Measurements from ENCODE around the gene C4orf51.

The C4orf51 gene

DNA sequence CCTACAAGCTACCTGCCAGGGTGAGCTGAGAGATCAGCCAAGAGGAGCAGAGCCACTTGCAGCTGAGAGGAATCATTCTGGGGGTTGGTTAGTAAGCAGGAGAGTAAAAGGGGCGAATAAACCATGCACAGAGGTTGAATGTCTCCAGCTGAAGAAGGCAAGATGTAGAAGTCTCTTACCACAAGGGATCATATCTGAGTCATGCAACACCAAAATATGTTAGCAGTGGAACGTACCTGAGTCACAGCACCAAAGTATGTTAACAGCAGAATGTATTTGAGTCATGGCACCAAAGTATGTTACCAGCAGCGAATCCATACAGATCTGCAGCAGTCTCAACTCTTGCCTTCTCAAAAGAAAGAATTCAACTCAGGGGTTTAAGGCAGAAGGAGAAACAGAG is 29.9 kb downstream of the C4orf51 start:
- no peak for DNase-seq (ENCODE audit: low spot score)

DNA sequence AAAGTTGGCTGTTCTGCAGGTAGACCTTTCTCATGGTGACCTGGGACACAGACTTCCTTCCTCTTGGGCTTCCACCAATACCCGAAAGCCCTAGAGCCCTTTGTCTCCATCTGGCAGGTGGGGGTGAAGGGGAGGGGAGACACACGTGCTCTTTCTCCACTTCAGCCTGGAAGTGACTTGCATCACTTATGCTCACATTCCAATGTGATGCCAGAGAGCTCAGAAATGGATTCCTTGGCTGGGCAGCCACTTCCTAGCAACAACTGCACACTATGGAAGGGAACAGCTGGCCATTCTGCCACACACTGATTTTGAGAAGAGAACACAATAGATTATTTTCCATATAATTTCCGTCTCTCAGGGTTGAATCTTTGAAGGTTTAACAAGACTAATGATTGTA is 36.3 kb downstream of the C4orf51 start:
- DNase-seq (ENCODE audit: low spot score) = no peak

DNA sequence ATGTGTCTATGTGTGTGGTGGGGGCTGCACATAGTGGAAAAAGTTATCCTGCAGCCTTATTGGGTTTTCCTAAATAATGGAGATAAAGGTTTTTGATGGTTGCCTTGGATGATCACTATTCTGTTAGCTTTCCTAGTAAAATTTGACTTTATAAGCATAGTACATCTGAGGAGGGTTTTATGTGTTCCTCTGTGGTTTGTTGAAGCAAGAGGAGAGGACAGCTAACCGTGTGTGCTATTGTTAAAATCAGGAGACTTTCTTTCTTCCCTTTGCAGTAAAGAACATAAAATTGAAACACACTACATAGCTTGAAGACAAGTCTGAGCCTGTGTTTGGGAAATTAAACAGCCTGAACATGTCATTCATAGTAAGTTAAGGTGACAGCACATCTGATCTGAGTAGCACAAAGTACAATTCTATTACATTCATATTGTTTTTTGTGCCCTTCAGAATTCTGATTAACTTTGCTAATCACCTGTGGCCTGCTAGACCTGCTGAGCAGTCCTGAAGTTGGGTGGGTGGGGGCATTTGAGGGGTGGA is 36.8 kb downstream of the C4orf51 start:
- no peak for DNase-seq (ENCODE audit: low spot score)

DNA sequence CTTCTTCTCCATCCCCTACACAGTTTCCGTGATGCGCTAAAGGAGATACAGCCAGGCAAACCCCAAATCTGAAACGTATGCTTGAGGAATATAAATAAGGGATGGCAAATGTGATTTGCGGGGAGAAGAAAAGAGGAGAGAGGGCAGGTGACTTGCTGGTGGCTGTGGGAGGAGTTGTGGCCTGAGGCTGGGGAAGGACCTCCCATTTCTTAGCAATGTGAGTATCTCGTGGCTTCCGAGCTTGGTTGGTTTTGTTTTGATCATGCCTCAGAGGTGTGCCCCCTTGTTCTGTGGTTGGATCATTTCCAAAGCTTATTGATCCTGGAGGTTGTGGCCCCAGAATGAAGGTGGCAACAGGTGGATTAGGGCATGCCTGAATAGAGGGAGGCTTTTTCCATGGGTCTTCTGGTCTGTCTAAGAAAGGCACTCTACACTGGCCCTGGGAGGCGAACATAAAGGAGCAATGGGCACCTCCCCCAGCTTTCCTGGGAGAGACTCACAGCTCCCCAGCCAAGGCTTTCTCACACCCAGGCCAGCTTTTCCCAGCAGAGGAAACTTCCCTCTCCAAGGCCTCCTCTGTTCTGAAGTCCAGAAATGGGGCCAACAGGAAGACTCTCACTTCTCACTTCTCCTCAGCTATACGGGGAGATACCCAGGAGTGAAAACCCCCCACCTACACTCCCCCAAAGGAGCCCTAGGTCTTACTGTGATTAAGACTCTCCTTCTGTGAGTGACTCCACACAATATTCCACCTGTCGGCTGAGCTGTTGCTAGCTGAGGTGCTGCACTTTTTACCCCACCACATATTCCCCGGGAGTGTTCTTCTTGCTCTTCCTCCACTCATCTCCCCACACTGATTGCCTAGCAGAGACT is 40.0 kb downstream of the C4orf51 start:
- DNase-seq (ENCODE audit: low spot score) = no peak

DNA sequence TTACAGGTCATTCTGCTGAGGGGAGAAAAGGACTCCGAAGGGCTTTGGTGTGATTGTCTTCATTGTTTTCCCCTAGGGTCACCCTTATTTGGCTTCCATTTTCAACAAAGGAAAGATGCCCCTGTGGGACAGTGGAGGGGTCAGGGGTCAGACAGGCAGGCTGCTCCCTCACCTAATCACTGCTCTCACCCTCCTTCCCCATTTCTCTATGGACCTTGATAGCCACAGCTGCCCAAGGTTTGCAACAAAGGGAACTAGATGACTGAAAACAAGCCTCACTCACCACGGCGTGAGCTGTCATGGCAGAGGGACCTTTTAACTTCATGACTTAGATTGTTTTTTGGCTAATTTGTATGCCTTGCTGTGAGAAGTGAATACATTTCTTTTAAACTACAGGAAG is 40.7 kb downstream of the C4orf51 start:
- no peak for DNase-seq (ENCODE audit: low spot score)

DNA sequence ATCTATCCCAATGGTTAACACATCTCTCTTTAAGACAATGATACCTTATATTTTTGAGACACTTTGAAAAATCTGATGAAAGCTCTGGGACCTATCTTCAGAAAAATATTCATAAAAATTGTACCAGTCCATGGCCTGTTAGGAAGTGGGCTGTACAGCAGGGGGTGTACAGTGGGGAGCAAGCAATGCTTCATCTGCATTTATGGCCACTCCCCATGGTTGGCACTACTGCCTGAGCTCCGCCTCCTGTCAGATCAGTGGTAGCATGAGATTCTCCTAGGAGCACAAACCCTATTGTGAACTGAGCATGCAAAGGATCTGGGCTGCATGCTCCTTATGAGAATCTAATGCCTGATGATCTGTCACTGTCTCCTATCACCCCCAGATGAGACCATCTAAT is 42.6 kb downstream of the C4orf51 start:
- DNase-seq (ENCODE audit: low spot score) = no peak

DNA sequence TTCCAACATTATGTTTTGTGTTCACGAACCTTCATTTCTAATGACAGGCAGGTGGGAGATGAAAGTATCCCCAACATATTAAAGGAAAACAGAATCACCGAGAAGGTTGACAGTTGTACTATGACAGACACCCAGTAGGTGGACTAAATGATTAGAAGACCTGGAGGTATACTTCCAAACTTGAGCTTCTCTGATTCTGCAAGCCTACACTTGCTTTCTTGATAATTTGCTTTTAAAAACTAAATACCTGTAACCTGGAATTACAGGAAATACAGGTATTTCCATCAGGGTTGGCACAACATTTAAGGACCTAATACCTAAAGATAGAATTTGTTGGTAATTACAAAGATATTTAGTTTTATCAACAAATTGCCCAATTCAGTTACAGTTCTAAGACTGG is 43.4 kb downstream of the C4orf51 start:
- no peak for DNase-seq (ENCODE audit: low spot score)

DNA sequence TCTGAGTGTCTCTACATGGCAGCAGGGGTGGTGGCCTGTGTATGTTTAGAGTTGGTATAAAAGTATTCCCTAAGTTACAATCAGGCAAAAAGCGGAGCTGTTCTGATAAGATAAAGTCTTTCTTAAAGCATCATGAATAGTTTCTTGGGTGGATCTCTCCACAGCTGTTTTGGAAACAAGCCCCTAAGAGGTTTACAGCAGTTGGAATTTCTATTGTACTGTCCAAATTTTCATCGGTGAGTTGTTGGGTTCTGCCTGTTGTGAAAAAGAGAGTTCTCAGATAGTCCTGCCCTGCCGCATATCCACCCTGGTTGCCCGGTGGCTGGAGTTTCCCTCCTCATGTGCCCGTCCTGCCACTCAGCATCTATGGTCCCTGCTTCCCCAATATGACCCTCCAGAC is 50.1 kb downstream of the C4orf51 start:
- DNase-seq (ENCODE audit: low spot score) = no peak

DNA sequence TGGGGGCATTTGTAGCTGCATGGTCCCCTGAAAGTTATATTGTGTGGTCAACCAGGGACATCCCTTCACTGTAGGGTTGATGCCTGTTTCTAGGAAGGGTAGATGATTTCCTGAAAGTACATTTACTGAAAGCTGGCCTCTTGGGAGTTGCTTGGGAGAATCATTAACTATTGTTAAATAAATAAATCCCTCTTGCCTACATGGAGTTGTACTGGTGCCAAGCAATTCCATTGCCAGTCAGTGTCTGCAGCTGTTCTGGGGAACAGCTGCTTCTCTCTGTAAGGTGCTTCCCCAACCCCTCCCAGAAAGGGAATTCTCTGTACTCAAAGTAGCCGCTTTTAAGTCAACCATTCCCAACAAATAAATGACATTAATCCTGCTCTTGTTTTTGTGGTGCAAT is 51.1 kb downstream of the C4orf51 start:
- DNase-seq (ENCODE audit: low spot score) = no peak

DNA sequence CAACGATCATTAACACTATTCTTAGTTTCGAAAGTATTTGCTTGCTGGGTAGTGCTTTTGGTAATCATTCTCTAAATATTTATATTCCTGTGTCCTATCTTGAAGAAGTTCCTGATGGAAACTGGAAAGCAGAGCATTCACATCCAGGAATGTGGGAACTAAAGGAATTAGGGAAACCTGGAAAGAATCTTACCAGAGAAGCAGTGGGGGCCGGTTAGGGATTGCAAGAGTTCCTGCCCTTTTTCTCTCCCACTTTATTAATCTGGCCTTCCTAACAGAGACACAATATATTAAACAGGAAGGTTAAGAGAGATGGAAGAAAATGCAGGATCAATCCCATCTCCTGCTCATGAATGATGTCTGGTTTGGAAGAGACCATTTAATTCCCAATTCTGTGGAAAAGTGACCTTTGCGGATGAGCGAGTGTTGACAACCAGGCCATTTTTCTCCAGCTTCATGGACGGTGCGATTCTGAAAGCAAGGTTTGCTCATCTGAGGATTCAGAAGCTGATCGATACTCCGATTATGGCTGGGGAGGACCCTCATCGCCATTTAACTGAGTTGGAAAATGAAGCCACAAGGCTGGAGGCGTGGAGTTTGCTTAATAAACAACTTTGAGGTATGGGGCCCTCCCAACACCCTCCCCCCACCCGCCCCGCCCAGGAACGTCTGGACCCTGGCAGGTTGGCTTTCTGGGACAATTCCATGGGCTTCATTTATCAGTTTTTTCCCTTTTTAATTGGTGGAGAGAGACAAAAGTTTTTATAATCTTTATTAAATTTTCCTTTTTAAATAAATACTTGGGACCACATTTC is 52.3 kb downstream of the C4orf51 start:
- no peak for DNase-seq (ENCODE audit: low spot score)

DNA sequence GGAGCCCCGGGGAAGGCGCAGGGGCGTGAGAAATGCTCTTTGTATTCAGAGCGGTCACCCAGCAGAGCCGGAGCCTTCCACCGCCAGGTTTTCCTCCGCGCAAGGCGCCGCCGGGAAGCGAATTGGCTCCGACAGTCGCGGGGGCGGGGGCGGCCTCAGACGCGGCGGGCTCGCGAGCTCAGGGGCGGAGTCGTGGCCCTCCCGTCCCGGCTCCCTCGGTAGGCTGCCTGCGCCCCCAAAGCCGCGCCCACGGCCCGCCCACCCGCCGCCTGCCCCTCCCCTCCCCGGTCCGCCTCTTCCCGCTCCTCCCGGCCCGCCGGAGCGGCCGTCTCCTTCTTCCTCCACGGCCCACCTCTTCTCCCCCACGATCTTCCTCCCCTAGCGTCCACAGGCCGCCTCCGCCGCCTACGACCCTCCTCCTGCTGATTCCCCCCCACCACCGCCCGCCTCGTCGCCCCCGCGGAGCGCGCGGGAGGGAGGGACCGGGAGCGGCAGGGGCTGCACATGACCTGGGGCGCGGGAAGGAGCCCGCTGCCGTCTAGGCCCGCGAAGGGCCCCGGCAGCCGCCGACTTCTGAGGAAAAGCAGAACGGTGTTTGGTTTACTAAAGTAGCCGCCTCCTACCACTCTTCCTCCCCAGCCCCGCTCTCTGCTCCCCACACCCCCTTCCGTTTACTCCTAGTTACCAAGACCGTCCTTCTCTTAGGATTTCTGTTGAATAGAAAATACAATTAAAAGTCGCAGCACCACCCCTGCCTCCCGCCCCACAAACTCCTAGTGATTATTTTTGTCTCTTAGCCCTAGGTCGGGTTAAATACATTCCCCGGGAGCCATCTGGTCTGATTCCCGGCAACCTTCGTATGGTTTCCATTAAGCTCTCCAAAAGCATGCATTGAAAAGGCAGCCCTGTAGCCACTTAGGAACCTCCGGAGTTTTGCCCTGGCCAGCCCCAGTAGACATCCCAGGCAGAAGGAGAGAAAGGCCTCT is 53.2 kb downstream of the C4orf51 start:
- DNase-seq (ENCODE audit: low spot score) = peak; percentile 97

DNA sequence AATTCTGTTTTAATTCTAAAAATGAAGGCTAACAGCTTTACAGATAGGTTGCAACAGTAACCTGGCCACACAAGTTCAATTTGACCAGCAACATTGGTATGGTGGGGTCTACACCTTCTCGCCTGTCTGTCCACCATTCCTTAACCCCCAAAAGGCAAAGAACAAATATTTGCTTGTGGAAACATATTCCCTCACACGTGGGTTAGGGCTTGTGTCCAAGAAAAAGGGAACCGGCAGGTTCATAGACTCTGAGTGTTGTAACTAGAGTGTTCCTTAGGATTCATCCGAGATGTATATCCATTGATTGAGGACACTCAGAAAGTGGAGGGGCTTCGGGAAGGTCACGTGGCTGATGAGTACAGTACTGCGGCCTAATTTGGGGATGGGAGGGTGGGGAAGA is 54.1 kb downstream of the C4orf51 start:
- DNase-seq (ENCODE audit: low spot score) = no peak

DNA sequence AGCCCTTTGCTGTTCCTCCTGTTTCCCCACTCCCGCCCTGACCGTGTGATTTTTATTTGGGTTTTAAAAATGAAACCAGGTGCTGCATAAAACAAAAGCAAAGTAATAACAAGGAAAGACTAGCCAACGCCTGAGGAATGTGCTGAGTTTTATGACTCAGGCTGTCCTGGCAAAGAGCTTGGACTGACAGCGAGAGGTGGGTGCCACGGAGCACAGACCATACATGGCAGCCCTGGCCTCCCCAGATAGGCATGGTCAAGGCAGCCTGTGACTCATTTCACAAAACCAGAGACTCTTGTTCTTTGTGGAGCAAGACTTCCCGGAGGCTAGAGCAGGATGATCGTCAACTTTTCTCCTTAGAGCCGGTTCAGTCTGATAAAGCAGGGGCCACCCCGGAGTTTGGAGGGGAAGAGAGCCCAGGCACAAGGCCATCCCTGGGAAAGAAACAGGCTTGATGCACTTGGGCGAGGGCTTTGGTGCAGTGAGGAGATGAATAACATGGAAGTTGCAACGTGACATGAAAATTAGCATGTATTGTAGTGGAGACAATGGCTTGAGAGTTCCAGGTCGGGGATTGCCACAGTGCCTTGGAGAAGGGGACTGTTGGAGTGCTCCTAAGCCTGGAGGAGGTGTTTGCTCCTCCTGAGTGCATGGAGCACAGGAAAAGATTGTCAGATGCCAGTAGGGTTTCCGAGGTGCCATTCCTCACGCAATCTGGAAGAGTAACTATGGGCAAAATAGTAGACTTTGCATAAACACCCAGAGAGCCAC is 54.8 kb downstream of the C4orf51 start:
- no peak for DNase-seq (ENCODE audit: low spot score)

DNA sequence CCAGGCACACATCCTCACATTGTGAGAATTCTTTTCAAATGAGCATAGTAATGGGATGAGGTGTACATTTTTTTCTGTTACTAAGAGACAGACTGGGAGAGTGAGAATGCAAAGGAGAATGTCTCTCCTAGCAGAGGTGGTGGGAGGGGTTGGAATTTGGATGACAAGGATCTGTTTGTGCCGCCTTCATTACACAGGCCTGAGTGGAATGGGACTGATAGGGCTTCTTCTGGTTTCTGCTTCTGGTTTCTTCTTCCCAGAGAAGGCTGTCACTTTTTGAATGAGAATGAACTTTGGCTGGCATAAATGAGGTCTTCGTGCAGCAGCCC is 55.4 kb downstream of the C4orf51 start:
- DNase-seq (ENCODE audit: low spot score) = no peak

DNA sequence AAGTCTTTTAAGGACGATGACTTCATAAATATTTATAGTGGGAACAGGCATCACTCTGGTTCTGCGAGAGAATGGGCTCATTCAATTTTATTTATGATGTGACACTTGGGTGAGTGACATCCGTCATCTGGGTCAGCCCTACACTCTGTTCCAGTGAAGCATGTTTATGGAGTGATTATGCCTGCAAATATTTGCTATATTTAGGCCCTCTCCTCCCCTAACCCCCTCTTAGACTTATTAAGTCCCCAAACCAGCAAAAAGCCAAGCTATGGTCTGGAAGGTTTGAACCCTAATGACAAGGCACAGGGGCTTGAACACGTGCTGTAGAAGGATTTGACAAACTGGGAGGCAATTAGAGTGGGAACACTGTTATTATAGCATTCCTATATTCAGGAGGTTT is 55.9 kb downstream of the C4orf51 start:
- DNase-seq (ENCODE audit: low spot score) = no peak

DNA sequence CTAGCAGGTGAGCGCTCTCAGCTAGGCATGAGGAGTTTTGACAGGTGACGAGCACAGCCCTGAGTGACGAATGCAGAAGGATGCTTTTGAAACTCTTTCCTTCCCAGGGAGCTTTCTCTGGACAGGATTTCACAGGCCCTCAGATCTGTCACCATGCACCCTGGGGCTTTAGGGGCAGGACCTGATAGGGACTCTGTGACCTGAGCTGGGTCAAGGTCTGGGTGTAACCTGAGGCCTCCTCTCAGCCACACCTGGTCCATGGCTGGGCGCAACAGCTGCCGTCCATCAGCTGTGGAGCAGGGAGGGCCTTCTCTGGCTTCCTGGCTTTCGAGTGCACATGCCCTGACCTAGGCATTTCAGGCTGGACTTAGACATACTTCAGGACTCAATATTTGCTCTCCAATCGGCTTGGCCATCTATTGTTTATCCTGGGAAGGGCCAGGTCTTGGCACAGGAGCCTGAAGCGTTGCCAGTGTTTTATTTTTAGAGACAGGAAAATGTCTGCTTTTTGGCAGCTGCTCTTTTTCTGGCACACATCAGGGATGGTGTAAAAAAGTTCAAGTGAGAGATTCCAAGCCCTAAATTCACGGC is 56.4 kb downstream of the C4orf51 start:
- DNase-seq (ENCODE audit: low spot score) = no peak

DNA sequence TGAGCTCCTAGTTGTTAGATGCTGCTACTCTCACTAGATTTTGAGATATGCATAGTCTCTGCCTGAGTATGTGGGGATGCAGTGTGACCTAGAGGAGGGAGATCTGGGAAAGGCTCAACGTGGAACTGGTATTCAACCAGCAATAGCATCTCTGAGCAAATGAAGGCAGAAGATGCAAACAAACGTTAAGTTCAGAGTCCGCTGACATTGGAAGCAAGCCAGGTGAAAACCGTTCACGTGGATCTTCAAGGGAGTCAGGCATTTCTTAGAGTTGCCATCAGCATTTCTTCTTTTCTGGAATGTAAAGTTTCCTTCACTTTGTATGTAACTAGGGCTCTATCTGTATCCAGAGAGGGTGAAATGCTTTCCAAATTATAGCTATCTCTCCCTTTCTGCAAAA is 59.9 kb downstream of the C4orf51 start:
- no peak for DNase-seq (ENCODE audit: low spot score)

DNA sequence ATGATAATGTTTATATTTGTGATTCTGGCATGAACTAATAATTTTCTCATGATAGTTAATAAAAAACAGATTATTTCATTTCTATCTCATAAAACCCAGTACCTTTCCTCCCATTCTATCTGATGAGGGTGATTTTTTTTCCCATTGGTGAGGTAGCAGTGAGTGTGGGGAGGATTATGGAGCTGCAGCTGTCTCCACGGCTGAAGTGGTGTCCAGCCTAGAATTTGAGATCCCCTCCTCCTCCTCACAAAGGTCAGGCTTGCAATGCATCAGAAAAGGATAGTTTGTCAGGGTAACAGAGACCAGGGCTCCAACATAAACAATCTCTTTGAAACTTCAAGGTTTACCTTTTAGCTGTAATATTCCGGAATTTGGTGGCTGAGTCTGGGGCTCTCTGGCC is 60.9 kb downstream of the C4orf51 start:
- DNase-seq (ENCODE audit: low spot score) = no peak

DNA sequence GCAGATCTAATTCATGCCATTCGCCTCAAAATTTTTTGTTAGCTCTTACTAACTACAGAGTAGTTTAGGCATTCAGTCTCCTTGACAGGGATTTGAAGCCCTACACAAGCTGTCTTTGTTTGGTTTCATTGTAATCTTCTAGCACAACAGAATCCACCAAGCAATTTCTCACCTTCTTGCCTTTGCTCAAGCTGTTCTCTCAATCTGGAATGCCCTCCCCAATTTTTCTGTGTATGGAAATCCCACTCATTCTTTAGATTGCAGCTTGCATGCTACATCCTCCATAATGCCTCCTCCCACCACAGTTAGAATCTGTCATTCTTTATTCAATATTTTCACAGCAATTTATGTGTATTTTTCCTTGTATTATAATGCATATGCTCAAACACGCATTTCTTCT is 63.7 kb downstream of the C4orf51 start:
- DNase-seq (ENCODE audit: low spot score) = no peak

DNA sequence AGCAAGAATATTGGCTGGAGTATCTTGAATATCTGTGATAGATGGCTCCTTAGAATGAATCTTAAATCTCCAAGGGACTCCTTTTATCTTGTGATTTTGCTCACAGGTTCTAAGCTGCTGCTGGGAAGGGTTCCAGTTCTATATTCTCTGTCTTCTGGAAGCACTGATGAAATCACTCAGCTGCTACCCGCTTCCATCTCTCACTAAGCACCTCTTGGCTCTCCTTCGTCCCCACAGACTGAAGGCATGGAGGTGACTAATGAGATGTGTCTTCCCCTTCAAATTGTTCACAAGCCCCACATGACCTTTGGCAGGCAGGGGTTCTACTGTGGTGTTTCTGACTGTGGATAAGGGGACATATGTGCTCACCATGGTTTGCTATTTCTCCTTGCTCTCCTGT is 75.9 kb downstream of the C4orf51 start:
- DNase-seq (ENCODE audit: low spot score) = no peak

DNA sequence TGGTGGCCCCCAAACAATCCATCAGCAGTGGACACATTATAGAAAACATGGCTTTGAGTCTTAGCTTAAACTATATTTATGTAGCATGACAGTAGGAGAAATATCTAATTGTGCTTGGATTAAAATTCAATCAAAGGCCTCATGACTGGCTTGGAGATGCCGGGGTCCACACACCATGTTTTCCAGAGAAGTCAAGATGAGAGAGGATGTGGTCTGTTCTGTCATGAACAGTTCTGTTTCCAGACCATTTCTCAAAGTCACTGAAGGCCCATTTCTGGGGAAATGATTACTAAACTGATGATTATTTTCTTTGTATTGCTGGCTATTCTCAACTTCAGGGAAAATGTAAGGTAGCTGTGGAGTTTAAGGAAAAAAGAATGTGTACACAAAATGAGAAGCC is 76.3 kb downstream of the C4orf51 start:
- no peak for DNase-seq (ENCODE audit: low spot score)
